Left cardiac atrium (tissue), 4 donors: ENCODE results near the gene AHCY. TPM values are rescaled to one million over a fixed set of nuclear protein-coding genes. Genes with fewer than 3 reads are reported as not detected.
"Not testable (repeated sequence)": the region's sequence is repeated elsewhere in the genome, so short reads cannot be mapped to it uniquely, and the experiment has no call there.

Source experiments
- ATAC-seq, 2 donors: fragments of 200-7000 bp; cut with Tn5 transposase; one replicate each; pipeline ENCODE4 v1.9.1; 2020; ENCODE audit warnings: mild to moderate bottlenecking in 2 of 2, moderate library complexity in 2 of 2
- DNase-seq: peaks from one replicate; pipeline ENCODE4 v3.0.0-alpha.2; 2020
- intact Hi-C, 2 donors: fragments of 100-400 bp; cut with DNase I; formaldehyde crosslinking; loops; one replicate each; pipeline versions ENCODE4 v1.14.1 to v1.15.1; 2022 to 2023
- total RNA-seq, 2 donors: library from RNA; stranded (reverse); fragmentation: NEBNext Ultra II Directional; extraction: Animal tissue kit (Norgen Biotek cat#: 25700); gene quantifications; one replicate each; pipeline ENCODE4 v1.2.1, GENCODE V29; 2021
- donor health status: DM: no; HTN: yes; CAD: no.
- donor health status: DM: no; HTN: yes; CAD: no; lungs with severe emphysema.
- donor health status: DM: yes; HTN: yes; CAD: no.
- donor health status: Dilated cardiomyopathy.

The AHCY gene
- total RNA-seq, 2 donors from 2014 or later = 49.2 to 50.5 TPM

DNA sequence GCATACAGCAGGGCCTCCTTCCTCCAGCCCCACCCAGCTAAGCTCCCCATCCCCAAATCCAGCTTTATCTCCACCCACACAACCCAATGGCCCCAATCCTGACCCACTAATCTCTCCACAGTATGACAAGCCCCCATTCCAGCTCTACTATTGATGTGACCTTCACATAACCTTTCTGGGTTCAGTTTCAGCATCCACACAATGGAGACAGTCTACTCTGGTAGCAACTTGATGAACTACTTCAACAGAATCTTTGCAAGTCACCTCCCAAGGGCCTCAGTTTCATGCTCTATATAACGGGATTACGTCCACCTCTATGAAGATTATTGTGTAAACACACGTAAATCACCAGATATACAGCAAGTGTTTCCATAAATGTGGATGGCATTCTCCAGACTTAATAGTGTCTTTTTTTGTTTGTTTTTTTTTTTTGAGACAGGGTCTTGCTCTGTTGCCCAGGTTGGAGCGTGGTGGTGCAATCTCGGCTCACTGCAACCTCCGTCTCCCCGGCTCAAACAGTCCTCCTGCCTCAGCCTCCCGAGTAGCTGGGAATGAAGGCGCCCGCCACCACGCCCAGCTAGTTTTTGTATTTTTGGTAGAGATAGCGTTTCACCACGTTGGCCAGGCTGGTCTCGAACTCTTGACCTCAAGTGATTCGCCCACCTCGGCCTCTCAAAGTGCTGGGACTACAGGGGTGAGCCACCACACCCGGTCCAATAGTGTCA, 1.4 kb downstream of the AHCY start:
- intact Hi-C loops = no loop called here
- no peak for DNase-seq
- ATAC-seq = no peak

DNA sequence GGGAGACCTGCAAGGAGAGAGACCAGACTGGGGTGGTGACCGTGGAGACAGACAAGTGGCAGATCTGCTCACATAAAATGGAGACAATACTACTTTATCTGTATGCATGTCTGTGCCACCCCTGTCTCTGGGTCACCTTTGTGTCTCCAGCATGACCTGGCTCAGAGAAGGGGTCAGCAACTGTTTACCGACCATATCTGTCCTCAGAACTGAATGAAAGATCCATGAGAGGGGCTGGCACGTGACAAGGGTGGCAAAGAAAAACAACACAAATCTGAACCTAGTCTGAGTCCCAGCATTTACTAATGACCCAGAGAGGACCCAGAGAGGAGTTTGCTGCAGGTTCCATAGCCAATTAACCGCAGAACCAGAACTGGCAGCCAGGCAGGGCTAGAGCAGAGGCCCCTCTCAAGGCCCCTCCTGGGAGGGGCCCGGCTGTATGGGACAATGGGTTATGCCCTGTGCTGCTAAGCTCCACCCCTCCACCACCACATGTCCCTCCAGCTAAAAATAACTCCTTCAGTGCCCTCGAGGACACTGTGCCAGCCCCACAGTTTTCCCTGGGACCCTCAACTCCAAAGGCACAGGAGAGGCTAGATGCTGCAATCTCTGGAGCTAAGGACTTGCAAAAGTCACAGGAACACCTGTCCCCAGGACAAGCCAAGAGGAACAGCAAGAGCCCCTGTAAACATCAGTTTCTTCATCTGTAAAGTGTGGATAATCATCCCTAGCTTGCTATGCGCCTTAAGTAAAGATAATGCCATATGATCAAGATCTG, 2.2 kb downstream of the AHCY start:
- DNase-seq = no peak
- intact Hi-C loops = no loop called here
- no peak for ATAC-seq

- ATAC-seq = no peak
- intact Hi-C loops = no loop called here
- DNase-seq = no peak
Measured at GRCh38 chr20:34300256-34300806, 2.8 kb downstream of the AHCY start.

GRCh38 chr20:34299556-34300255, 3.4 kb downstream of the AHCY start:
- intact Hi-C loops = no loop called here
- DNase-seq (no peak), ATAC-seq (no peak)

- ATAC-seq, intact Hi-C loops, DNase-seq: not testable (repeated sequence)
Measured at GRCh38 chr20:34298294-34298784, 4.8 kb downstream of the AHCY start.

DNA sequence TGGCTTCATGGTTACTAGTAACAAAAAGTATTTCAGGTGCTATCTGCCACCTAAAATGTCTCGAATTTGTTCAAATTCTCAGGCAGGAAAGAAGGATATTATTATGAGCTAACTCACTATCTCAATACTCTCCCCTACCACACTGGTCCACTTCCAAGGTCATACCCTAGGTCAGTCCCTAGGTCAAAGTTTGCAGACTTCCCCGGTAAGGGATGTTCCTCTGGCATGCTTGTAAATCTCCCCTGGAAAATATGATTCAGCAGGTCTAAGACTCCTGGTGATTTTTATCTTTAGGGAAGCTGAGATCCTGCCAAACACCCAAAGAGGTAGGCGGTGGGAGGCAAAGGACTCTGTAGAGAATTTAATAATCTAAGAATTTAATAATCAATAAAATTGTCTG, 6.7 kb downstream of the AHCY start:
- no peak for DNase-seq
- intact Hi-C loops = no loop called here
- no peak for ATAC-seq

GRCh38 chr20:34295284-34295683, 7.9 kb downstream of the AHCY start:
- DNase-seq = no peak
- intact Hi-C loops = no loop called here
- no peak for ATAC-seq

GRCh38 chr20:34294563-34294962, 8.6 kb downstream of the AHCY start:
- intact Hi-C loops = no loop called here
- DNase-seq (no peak), ATAC-seq (no peak)

GRCh38 chr20:34293589-34293988, 9.6 kb downstream of the AHCY start:
- intact Hi-C loops = no loop called here
- no peak for DNase-seq
- ATAC-seq = no peak

- ATAC-seq = no peak
- intact Hi-C loops = no loop called here
Measured at GRCh38 chr20:34293119-34293518, 10.0 kb downstream of the AHCY start.

DNA sequence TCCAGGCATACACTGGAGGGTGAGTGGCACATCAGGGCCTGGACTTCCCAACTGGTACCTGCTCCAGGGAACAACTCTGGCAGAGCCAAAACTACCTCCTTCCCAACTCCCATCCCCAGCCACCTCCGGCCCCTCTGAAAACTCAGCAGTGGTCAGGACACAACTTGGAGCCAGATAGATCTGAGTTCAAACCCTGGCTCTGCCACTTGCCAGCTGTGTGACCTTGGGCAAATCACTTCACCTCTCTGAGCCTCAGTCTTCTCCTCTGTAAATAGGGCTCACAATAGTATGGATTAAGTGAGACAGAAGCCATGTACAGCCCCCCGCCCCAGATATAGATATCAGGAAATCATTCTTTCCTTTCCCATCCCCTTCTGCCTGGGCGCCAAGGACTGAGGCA, 10.7 kb downstream of the AHCY start:
- no peak for DNase-seq
- ATAC-seq = no peak
- intact Hi-C loops = no loop called here

More at GRCh38 chr20:34293119-34293518, 10.0 kb downstream of the AHCY start:
- no peak for DNase-seq

DNA sequence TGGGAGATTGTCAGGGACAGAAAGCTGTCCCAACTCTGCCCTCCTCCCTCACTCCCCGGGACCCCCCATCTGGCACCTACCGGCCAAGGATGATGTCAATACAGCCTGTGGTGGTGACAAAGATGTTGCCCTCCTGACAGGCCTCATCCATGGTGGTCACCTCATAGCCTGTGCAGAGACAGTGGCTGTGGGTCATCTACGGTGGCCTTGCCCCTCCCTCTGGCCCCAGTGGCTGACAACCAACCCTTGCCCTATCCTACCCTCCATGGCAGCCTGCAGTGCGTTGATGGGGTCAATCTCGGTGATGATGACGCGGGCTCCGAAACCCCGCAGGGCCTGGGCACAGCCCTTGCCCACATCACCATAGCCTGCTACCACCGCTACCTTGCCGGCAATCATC, 12.7 kb downstream of the AHCY start:
- ATAC-seq (no peak), DNase-seq (no peak)
- intact Hi-C loops = no loop called here

GRCh38 chr20:34287500-34287899, 15.7 kb downstream of the AHCY start:
- intact Hi-C loops, DNase-seq, ATAC-seq: not testable (repeated sequence)

GRCh38 chr20:34285450-34285849, 17.7 kb downstream of the AHCY start:
- DNase-seq (no peak), ATAC-seq (no peak)
- intact Hi-C loops = no loop called here

DNA sequence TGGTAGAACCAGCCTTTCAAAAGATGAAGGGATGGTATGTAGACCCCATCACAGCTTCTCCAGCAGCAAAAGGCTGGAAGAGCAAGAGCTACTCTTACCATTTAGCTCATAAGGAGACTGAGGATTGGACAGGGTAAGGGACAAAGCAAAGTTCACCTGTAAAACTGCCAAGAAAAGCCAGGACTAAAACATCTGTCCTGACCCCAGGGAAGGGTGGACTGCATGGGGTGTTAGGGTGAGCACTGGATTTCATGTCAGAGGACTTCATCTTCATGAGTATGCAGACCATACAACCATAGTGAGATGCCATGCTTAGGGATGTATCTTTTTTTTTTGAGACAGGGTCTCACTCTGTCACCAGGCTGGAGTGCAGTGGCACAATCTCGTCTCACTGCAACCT, 19.3 kb downstream of the AHCY start:
- DNase-seq (no peak), ATAC-seq (no peak)

DNA sequence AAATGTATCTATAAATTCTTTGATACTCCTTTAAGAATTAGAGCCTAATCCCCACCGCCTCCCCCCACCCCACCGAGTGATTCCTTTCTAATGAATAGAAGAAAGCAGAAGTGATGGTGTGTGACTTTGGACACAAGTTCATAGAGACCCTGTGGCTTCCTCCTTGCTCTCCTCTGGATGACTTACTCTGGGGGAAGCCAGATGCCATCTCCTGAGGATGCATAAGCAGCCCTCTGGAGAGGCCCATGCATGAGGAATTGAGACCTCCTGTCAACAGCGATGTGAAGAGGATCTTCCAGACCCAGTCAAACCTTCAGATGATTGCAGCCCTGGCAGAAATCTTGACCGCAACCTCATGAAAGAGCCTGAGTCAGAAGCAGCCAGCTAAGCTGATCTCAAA, 21.1 kb downstream of the AHCY start:
- intact Hi-C loops = no loop called here
- no peak for ATAC-seq

More for the DNA sequence above, 19.3 kb downstream of the AHCY start:
- intact Hi-C loops = no loop called here

GRCh38 chr20:34281177-34281576, 22.0 kb downstream of the AHCY start:
- ATAC-seq = no peak
- intact Hi-C loops = no loop called here
- no peak for DNase-seq

More for the DNA sequence above, 21.1 kb downstream of the AHCY start:
- DNase-seq = no peak

- DNase-seq = no peak
- ATAC-seq = no peak
- intact Hi-C loops = no loop called here
Measured at GRCh38 chr20:34274694-34275093, 28.5 kb downstream of the AHCY start.

GRCh38 chr20:34271956-34272355, 31.2 kb downstream of the AHCY start:
- no peak for DNase-seq
- intact Hi-C loops = no loop called here
- no peak for ATAC-seq
